NCI-H2171 (cell line): ENCODE measurements around the gene KCMF1.

Experiments used
- DNase-seq: peaks from one replicate; lab custom pipeline; 2025; lab: John Stamatoyannopoulos, UW

The KCMF1 gene

GRCh38 chr2:85022232-85022631, 51.3 kb downstream of the KCMF1 start:
- no peak for DNase-seq

DNA sequence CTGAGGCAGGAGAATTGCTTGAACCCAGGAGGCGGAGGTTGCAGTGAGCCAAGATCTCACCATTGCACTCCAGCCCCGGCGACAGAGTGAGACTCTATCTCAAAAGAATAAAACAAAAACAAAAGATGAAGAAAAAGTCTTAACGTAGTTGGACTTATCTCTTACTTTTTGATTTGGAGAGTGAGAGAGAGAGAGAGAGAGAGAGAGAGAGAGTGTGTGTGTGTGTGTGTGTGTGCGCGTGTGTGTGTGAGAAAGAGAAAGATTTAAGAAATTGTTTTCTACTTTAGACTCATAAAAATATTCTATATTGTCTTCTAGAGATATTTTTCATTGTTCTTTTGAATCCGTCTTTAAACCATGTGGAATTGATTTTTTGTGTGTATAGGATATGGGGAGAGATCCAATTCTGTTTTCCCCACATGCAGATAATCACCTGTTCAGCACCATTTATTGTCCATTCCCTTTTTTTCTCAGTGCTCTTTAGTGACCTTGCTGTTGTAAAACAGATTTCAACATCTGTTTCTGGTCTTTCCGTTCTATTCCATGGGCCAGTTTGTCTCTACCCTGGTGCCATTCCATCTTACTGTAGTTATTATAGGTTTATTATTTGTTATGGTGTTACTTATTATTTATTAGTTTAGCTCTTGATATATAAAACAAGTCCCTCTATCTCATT, 53.5 kb downstream of the KCMF1 start:
- no peak for DNase-seq

DNA sequence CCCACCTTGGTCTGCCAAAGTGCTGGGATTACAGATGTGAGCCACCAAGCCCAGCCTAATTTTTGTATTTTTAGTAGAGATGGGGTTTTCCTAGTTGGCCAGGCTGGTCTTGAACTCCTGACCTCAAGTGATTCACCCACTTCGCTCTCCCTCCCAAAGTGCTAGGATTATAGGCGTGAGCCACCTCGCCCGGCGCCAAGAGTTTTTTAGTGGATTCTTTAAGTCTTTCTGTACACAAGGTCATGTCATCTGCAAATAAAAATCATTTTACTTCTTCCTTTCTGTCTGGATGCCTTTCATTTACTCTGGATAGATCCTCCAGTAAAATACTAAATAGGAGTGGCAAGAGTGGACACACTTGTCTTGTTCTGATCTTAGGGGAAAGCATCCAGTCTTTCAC, 61.7 kb downstream of the KCMF1 start:
- DNase-seq: no peak

- DNase-seq: peak; percentile 8
These were observed 62.4 kb downstream of the KCMF1 start for GRCh38 chr2:85033388-85033787.

GRCh38 chr2:85034158-85034557, 63.2 kb downstream of the KCMF1 start:
- DNase-seq: no peak

DNA sequence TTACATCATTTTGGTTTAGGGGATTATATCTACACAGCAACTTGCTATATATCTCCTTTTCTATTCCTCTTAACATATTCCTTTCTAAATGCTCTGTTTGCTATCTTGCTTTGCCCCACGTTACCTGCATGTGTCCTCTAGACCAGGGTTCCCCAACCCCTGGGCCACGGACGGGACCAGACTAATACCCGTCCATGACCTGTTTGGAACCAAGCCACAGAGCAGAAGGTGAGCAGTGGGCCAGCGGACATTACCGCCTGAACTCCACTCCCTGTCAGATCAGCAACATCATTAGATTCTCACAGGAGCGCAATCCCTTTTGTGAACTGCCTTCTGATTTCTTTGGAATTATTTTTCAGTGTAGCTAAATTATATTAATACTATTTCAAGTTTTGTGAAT, 66.7 kb downstream of the KCMF1 start:
- no peak for DNase-seq

DNA sequence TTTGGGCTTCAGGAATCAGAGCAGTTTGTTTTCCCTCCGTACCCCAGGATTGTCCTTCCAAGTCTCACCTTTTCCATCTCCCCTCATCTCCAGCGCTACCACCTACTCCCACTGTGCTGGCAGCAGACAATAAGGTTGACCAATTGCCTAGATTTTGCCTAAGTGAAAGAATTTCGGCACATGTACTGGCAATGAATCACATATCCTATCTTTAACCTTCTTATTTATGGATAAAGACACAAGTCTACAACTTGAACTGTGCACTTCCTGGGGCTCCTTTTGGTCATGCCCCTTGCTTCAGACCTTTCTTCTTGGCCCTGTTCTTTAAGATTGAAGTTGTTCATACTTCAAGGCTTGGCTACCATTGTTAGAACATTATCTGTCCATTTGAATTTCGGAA, 71.4 kb downstream of the KCMF1 start:
- no peak for DNase-seq

DNA sequence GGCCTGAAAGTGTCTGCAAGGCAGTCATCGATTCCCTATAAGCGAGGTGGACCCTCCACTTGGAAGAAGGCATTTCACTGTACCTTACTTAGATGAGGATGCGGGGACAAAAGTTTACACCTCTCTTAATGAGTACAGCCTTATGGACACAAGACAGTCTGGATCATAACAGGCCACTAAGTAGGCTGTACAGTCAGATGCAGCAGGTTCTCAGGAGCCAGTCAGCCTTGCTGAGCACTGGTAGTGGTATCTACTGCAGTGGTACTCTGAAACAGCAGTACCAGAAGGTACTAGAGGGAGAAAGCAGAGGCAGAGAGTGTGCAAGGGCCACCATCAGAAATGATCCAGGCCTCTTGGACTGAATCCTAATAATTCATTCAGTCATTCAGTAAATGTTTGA, 77.6 kb downstream of the KCMF1 start:
- DNase-seq: no peak

GRCh38 chr2:85049236-85049635, 78.3 kb downstream of the KCMF1 start:
- DNase-seq: no peak

DNA sequence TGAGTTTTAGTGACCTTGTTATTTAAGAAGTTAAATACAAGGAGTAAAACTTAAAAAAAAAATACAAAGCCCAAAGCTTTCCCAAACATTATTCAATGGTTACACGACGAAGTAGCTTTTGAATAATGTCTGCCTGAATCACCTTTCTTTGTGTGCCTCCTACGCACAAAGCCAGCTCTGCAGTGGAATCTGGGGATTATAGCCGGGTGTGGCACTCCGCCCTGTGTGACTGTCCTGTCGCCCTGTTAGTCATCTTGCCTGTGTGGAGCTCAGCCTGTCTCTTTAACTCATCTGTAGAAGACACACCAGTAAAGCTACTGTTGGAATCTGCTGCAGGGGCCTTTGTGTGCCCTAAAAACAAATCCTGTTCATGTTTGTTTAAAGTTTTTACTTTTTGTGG, 82.8 kb downstream of the KCMF1 start:
- DNase-seq: no peak

DNA sequence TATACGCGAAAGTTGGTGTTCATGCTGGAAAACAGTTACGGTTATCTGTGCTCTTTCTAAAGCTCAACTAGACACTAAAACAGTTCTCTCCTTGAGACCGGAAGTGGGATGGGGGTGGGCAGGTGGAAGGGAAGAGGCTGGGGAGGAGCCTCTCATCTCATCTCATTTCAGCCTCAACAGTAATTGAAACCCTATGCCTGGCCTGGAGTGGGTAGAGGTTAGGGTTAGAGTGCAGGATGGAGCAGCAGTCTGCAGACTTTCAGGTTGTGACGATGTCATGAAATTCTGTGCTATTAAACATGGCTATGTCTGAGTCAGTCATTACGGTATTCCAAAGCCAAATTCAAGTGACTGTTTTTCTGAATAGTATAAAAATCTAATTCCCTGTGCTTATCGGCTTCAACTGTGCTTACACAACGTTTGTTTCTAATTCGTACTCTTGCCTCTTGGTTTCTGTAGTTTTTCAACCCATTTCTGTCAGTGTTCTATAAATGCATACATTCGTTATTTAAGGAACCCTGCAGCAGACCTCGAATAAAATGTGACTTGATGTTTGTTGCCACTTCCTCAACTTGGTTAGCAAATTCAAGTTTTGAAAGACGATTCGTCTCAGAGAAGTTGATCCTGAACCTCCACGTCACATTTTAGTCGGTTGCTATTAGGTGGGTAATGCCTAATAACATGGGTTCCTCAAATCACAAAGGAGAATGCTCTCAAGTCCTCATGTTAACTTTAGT, 86.4 kb downstream of the KCMF1 start:
- no peak for DNase-seq

- no peak for DNase-seq
These were observed 90.9 kb downstream of the KCMF1 start for GRCh38 chr2:85061896-85062295.

- no peak for DNase-seq
These were observed 91.6 kb downstream of the KCMF1 start for GRCh38 chr2:85062565-85062964.

DNA sequence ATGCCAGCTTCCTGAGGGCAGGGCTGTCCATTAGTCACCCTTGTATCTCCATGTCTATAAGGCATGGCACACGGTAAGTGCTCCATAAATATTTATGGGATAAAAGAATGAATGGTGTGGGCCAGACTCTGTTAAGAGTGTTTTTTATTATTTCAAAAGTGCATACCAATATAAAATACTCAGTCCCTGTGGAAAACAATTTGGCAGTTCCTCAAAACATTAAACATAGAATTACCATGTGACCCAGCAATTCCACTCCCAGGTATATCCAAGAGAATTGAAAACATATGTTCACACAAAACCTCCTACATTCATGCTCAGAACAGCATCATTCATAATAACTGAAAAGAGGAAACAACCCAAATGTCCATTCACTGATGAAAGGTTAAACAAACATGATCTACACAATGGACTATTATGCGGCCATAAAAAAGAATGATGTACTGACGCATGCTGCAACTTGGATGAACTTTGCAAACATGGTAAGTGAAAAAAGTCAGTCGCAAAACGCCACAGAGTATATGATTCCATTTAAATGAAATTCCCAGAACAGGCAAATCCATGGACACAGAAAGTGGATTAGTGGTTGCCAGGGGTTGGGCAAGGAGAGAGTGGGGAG, 93.1 kb downstream of the KCMF1 start:
- no peak for DNase-seq

DNA sequence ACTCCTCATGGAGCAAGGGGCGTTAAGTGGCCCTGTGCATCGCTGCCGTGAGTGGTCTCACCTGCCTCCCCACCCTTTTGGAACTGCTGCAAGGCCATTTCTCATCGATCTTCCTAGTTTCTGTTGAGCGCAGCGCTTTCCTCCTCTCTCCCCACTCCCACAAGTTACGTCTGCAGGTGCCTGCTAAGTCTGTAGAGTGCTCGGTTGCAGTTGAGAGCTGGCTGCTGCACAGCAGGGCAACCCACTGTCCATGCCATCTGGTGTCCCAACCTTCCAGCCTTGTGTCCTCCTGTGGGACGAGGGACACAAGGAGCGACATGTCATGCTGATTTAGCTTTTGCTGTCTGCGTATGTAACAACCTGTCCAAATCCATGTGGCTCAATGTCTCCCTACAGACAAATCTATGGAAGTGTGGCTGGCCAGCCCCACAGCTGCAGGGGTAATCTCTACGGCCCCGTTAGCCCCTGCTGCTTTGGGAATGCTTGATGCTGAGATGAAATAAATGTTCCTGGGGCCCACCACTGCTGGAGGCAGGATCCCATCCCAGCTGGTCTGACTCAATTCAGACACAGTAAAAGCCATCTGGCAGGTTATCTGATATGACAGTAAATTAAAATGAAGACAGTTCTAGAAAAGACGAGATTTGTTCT, 94.1 kb downstream of the KCMF1 start:
- DNase-seq: peak; percentile 55

DNA sequence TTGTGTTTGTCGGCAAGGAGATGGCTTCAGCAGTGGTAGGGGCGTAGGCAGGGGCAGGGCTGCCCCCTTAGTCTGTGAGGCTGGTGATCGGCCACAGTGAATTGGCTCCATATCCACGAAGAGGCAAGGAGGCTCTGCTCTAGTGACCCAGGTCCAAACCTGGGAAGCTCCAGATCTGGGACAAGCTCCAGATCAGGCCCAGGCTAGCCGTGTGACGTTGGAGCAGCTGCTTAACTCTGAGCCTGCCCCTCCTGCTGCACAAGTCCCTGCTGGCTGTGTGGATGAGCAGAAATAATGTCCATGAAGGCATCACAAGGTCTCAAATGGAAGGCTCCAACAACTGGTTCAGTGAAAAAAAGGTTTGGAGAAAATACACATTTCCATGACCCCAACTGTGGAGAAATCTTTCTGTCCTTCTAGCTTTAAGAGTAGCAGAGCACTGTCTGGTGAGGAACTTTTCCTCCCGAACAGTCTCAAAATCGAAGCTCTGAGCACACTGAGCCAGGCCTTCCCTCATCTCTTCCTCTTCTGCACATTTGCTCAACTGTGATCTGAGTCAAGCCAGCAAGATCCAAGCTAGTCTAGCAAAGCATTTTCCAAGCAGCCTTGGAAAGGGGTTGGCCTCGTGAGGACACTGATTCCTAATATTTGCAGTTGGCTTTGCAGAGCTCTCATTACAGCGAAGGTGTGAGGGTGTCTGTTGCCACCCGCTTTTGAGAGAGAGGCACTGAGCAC, 95.2 kb downstream of the KCMF1 start:
- DNase-seq: no peak

DNA sequence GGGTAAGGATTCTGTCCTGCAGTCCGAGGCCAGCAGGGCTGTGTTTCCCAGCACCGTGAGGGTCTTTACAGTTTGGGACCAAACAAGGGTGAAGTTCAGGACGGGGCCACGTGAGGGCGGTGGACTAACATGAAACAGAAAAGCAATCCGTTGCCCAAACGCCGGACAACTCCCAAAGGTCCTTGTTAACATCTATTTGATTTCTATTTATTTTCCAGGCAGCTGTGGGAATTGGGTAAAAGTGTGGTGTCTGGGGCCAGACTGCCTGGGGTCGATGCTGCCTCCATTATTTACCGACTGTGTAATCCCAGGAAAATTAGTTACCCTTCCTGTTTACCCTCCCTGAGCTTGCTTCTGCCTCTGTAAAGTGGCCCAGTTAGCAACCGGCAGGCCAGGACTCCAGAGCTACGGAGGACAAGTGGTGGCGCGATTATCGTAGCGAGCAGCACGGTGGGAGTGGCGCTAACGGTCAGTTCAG, 96.0 kb downstream of the KCMF1 start:
- no peak for DNase-seq

GRCh38 chr2:85071096-85071495, 100.1 kb downstream of the KCMF1 start:
- DNase-seq: no peak

DNA sequence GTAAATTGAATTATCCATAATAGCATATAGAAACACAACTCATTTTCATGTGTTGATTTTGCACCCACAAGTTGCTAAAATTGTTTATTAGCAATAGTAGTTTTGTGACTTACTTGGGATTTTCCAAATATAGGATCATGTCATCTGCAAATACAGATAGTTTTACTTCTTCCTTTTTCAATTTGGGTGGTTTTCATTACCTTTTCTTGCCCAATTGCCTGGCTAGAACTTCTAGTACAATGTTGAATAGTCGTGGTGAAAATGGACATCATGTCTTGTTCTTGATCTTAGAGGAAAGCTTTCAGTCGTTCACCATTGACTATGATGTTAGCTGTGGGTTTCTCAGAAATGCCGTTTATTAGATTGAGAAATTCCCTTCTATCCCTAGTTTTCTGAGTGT, 102.1 kb downstream of the KCMF1 start:
- no peak for DNase-seq

DNA sequence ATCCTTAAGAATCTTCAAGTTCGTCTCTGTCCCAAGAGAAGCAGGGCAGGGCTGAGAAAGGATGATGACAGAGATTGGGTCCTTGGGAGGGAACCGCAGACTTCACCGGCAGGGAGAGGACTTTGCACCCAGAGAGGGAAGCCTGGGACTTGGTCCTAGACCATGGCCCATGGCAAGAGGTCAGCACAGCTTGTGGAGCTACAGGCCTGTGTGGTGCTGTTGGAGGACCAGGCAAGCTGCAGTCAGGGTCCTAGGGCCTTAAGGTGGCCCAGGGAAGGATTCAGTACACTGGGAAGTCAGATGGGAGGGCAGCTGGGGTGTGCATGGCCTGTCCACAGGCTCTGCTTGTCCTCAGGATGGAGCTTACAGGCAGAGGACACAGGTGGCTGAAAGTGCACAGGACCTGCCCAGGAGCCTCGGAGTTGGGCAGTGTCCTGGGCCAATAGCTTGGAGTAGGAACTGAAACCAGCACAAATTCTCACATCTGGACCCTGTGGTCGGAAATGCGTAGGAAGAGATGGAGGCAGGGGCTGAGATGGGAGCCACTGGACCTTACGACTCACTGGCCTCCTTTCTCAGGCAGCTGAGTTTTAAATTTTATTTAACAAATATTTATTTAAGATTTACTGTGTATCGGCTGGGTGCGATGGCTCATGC, 105.8 kb downstream of the KCMF1 start:
- no peak for DNase-seq

DNA sequence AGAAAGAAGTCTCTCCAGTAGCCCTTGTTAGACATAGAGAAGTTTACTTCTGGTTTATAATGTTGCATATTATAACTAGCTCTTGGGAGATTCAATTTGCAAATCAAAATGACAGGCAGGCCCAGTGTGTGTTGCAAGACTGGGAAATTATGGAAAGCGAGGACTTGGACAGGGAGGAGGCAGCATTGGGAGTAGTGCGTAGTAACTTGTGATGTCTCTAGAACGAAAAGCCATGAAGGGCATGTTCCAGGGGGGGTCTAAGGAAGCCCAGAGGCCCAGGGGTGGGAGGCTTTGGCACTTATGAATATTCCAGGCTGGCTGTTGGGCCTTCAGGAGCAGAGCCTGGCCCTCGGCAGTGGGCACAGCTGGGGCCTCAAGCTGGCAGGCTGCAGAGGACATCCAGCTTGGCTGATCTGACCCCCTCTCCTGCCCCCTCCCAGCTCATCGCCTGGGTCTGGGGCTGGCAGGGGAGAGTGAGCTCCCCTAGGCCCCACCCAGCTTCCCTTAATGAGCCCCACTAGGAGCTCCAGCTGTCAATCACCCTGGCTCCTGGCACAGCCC, 107.0 kb downstream of the KCMF1 start:
- no peak for DNase-seq
